K562 (cell line): Measurements from ENCODE around the gene TMEM116. TPM values are rescaled to one million over a fixed set of nuclear protein-coding genes. Genes with fewer than 3 reads are reported as not detected.

Experiments used
- ARID3A ChIP-seq: IDR thresholded peaks from 2 replicates; pipeline ENCODE4 v1.6.1; 2012; ENCODE audit warnings: low read depth, low read length, improper control_type of control experiment, borderline replicate concordance
- ATF2 ChIP-seq: sonication (generic); formaldehyde crosslinking; IDR thresholded peaks from 2 replicates; pipeline ENCODE4 v1.8.1; 2022; ENCODE audit warnings: missing genetic modification reagents
- BHLHE40 ChIP-seq: IDR thresholded peaks from 2 replicates; pipeline ENCODE4 v1.6.1; 2011; ENCODE audit warnings: low read length, improper control_type of control experiment
- CBX5 ChIP-seq: IDR thresholded peaks from 2 replicates; pipeline ENCODE4 v1.6.1; 2014; ENCODE audit warnings: low read depth, borderline replicate concordance
- CREM ChIP-seq: IDR thresholded peaks from 2 replicates; pipeline ENCODE4 v1.6.1; 2014; ENCODE audit warnings: antibody characterized with exemption, low read depth
- HDAC2 ChIP-seq: fragments of 450-650 bp; IDR thresholded peaks from 2 replicates; pipeline ENCODE4 v1.6.1; 2016; ENCODE audit warnings: mild to moderate bottlenecking
- MAZ ChIP-seq, 2 experiments: fragments of 450-650 bp in 1 of 2; sonication (generic) in 1 of 2; formaldehyde crosslinking; IDR thresholded peaks in 1 of 2; conservative IDR thresholded peaks in 1 of 2; 2 replicates each; pipeline versions ENCODE4 v1.4.0 to v1.5.0; 2020; ENCODE audit warnings: mild to moderate bottlenecking in 1 of 2, missing genetic modification reagents in 1 of 2
- MTA2 ChIP-seq: fragments of 450-650 bp; IDR thresholded peaks from 2 replicates; pipeline ENCODE4 v1.6.1; 2016; ENCODE audit warnings: low read depth
- MTA3 ChIP-seq: fragments of 450-650 bp; formaldehyde crosslinking; IDR thresholded peaks from 2 replicates; pipeline ENCODE4 v1.6.1; 2017; ENCODE audit warnings: mild to moderate bottlenecking, borderline replicate concordance
- PCBP1 ChIP-seq: fragments of 200-400 bp; formaldehyde crosslinking; IDR thresholded peaks from 2 replicates; pipeline ENCODE4 v1.6.1; 2018; ENCODE audit warnings: mild to moderate bottlenecking, low read depth, low read length; ENCODE audit not compliant: poor library complexity, severe bottlenecking
- PHTF2 ChIP-seq: fragments of 250-450 bp; sonication (Bioruptor Pico); IDR thresholded peaks from 2 replicates; pipeline ENCODE4 v1.5.0; 2021; ENCODE audit warnings: mild to moderate bottlenecking
- RAD51 ChIP-seq: fragments of 450-650 bp; IDR thresholded peaks from 2 replicates; pipeline ENCODE4 v1.7.1; 2016; ENCODE audit warnings: low read depth, mild to moderate bottlenecking, borderline replicate concordance
- RCOR1 ChIP-seq, 2 experiments: IDR thresholded peaks; 2 replicates each; pipeline ENCODE4 v1.6.1; 2012; ENCODE audit warnings: low read depth in 2 of 2, low read length in 2 of 2, borderline replicate concordance in 1 of 2, improper control_type of control experiment in 1 of 2
- SAFB ChIP-seq: fragments of 200-400 bp; formaldehyde crosslinking; IDR thresholded peaks from 2 replicates; pipeline ENCODE4 v1.6.1; 2017; ENCODE audit warnings: low read depth, low read length, borderline replicate concordance
- SLC30A9 ChIP-seq: fragments of 250-450 bp; sonication (Bioruptor Pico); IDR thresholded peaks from 2 replicates; pipeline ENCODE4 v1.8.0; 2022; ENCODE audit warnings: mild to moderate bottlenecking, moderate library complexity
- SREBF2 ChIP-seq: sonication (generic); formaldehyde crosslinking; IDR thresholded peaks from 2 replicates; pipeline ENCODE4 v1.4.0; 2020; ENCODE audit warnings: mild to moderate bottlenecking, missing genetic modification reagents
- TGIF2 ChIP-seq: sonication (generic); formaldehyde crosslinking; IDR thresholded peaks from 2 replicates; pipeline ENCODE4 v1.8.1; 2022; ENCODE audit warnings: mild to moderate bottlenecking, missing genetic modification reagents, moderate library complexity
- ZBTB49 ChIP-seq: sonication (generic); formaldehyde crosslinking; IDR thresholded peaks from 2 replicates; pipeline ENCODE4 v1.8.0; 2022; ENCODE audit warnings: missing genetic modification reagents, mild to moderate bottlenecking, borderline replicate concordance
- ZNF134 ChIP-seq: fragments of 250-450 bp; sonication (Bioruptor Pico); conservative IDR thresholded peaks from 2 replicates; pipeline ENCODE4 v1.4.0; 2020
- ZNF165 ChIP-seq: fragments of 250-450 bp; sonication (Bioruptor Pico); IDR thresholded peaks from 2 replicates; pipeline ENCODE4 v1.4.0; 2020; ENCODE audit warnings: borderline replicate concordance
- ZNF224 ChIP-seq: sonication (generic); formaldehyde crosslinking; IDR thresholded peaks from 2 replicates; pipeline ENCODE4 v1.8.0; 2022; ENCODE audit warnings: mild to moderate bottlenecking, missing genetic modification reagents
- ZNF274 ChIP-seq: IDR thresholded peaks from 2 replicates; pipeline ENCODE4 v1.6.1; 2011; ENCODE audit warnings: low read depth, mild to moderate bottlenecking, low read length, moderate library complexity, borderline replicate concordance
- ZNF280B ChIP-seq: fragments of 250-450 bp; sonication (Bioruptor Pico); IDR thresholded peaks from 2 replicates; pipeline ENCODE4 v1.5.1; 2021; ENCODE audit warnings: mild to moderate bottlenecking
- ZNF431 ChIP-seq: sonication (generic); formaldehyde crosslinking; IDR thresholded peaks from 2 replicates; pipeline ENCODE4 v1.8.0; 2022; ENCODE audit warnings: mild to moderate bottlenecking, missing genetic modification reagents
- polyA plus RNA-seq, 8 experiments: library from polyadenylated mRNA; depleted of rRNA in 4 of 8; stranded (reverse) in 5 of 8; unstranded in 3 of 8; fragments of >200 nt; fragmentation: Nextera tagmentation in 2 of 8; fragmentation: Illumina TruSeq in 1 of 8; extraction: Ambion mirVana in 2 of 8; extraction: Trizol in 1 of 8; gene quantifications; 2 replicates each; pipeline versions ENCODE4 v1.2.1 to v1.2.3, GENCODE V29; 2011 to 2014; ENCODE audit warnings: inconsistent platforms in 1 of 8, missing spikeins in 1 of 8
- total RNA-seq, 7 experiments: library from RNA; depleted of rRNA in 6 of 7; stranded (reverse); fragments of >200 nt in 6 of 7; fragmentation: Illumina TruSeq in 2 of 7; extraction: Trizol in 2 of 7; gene quantifications; 2 replicates each; pipeline versions ENCODE4 v1.2.1 to v1.2.3, GENCODE V29; 2011 to 2021; ENCODE audit warnings: low replicate concordance in 1 of 7

The TMEM116 gene
- total and polyA plus RNA-seq, 9 of the 15 experiments (the other 6 are each of a cell fraction or from before 2014, with no cell fraction given), result 5.2 to 78.6 (median 13.9) TPM

- TF ChIP-seq ZNF431 (CRISPR knock-in tag), result no peak
- TF ChIP-seq ZNF165 (CRISPR knock-in tag), result no peak
- no peak for TF ChIP-seq SLC30A9 (CRISPR knock-in tag)
- 0 out of 4 replicates have a peak, but pooled peaks of 1 of the 2 experiments have one; percentile 52 for TF ChIP-seq RCOR1 (IDR thresholded peaks at IDR 0.05; ENCODE audit: borderline replicate concordance in 1 of 2, low read depth in 2 of 2, low read length in 2 of 2)
- TF ChIP-seq ARID3A, result no peak
- TF ChIP-seq BHLHE40, result no peak
- no peak for TF ChIP-seq RAD51
- TF ChIP-seq PHTF2 (CRISPR knock-in tag), result no peak
- no peak for TF ChIP-seq SAFB
- no peak for TF ChIP-seq ZNF224 (CRISPR knock-in tag)
- TF ChIP-seq MTA3, result no peak
- TF ChIP-seq TGIF2, result no peak
- no peak for TF ChIP-seq MTA2
- TF ChIP-seq ZNF280B (CRISPR knock-in tag), result no peak
- TF ChIP-seq ATF2, result no peak
- TF ChIP-seq CREM, result no peak
- no peak for TF ChIP-seq SREBF2
- no peak for TF ChIP-seq ZBTB49 (CRISPR knock-in tag)
- TF ChIP-seq CBX5, result no peak
- no peak for TF ChIP-seq ZNF274
- TF ChIP-seq MAZ (CRISPR knock-in tag; conservative IDR thresholded peaks at IDR 0.05 in 1 of 2, IDR thresholded peaks at IDR 0.05 in 1 of 2), result no peak
- 0 out of 2 replicates have a peak, but pooled peaks have one; percentile 15 for TF ChIP-seq HDAC2
- no peak for TF ChIP-seq ZNF134 (CRISPR knock-in tag)
- TF ChIP-seq PCBP1, result no peak
These were observed 5.0 kb downstream of the TMEM116 start (continued) for GRCh38 chr12:112007945-112008344.
